TTC549 (cell line): ENCODE data around the gene EFTUD2.

ENCODE experiments used
- FAIRE-seq: peaks from 2 replicates; lab custom pipeline; 2012; peaks lifted over from hg19 to GRCh38; lab: Jason Lieb, UNC

The EFTUD2 gene

GRCh38 chr17:44807093-44807816 is 92.0 kb downstream of the EFTUD2 start:
- no peak for FAIRE-seq

- no peak for FAIRE-seq
These were observed 94.7 kb downstream of the EFTUD2 start for GRCh38 chr17:44804302-44805089.

GRCh38 chr17:44801880-44802279 is 97.4 kb downstream of the EFTUD2 start:
- FAIRE-seq = no peak
